HFF-Myc (cell line): ENCODE measurements around the gene RAET1G.
"Not testable (repeated sequence)": the region's sequence is repeated elsewhere in the genome, so short reads cannot be mapped to it uniquely, and the experiment has no call there.

Source experiments
- DNase-seq: peaks from one replicate; pipeline ENCODE4 v3.0.0-alpha.2; 2011; ENCODE audit warnings: low read depth; ENCODE audit errors: extremely low read depth
- H3K4me3 ChIP-seq: replicated peaks from 2 replicates; pipeline ENCODE4 v1.5.1; 2011; ENCODE audit warnings: low read depth, mild to moderate bottlenecking, control low read depth, low read length
- CTCF ChIP-seq: IDR thresholded peaks from 2 replicates; pipeline ENCODE4 v1.5.1; 2012; ENCODE audit warnings: mild to moderate bottlenecking, low read depth, low read length, control low read depth; ENCODE audit errors: missing control alignments

The RAET1G gene

GRCh38 chr6:149922642-149923326 lies at the start of gene RAET1G:
RAET1G (minus strand) TSS chr6:149923121; CDS start chr6:149923010, 111 bp downstream.
- DNase-seq = peak; percentile 85
- TF ChIP-seq CTCF = no peak
- peak within 1 kb of the TSS; percentile 57 for H3K4me3 ChIP-seq

GRCh38 chr6:149969635-149970034 lies 46.7 kb upstream of the RAET1G start:
- no peak for DNase-seq
- H3K4me3 ChIP-seq = no peak overlapping the region
- no peak for TF ChIP-seq CTCF

DNA sequence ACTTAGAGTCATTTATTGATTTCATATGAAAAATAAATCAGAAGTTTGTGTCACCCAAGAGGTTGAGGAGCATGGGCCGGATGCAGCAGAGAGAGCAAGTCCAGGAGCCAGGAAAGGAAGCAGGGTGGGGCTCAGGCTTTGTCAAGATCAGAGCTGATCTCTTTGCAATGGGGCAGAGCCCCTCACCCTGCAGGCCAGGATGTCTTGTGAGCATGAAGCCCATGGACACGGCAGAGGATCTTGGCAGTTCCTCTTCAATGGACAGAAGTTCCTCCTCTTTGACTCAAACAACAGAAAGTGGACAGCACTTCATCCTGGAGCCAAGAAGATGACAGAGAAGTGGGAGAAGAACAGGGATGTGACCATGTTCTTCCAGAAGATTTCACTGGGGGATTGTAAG lies 46.0 kb upstream of the RAET1G start:
- H3K4me3 ChIP-seq, DNase-seq: not testable (repeated sequence)

DNA sequence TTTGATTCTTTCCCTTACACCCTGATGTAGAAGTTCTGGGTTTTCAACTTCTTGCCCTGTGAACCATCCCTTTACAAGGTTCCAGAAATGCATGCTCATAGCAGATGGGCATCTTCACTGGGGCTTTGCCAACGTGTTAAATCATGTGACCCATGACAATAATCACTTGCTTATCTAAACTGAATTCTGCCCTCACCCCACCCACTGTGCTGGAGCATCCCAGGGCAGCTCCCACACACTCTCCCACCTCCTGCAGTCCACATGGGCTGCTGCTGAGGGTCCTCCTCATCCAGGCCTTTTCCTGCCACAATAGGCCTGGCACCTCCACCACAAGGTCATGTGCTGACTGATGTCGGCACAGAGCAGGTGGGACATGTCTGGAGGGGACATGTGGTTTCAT lies 45.1 kb upstream of the RAET1G start:
- H3K4me3 ChIP-seq, DNase-seq: not testable (repeated sequence)

DNA sequence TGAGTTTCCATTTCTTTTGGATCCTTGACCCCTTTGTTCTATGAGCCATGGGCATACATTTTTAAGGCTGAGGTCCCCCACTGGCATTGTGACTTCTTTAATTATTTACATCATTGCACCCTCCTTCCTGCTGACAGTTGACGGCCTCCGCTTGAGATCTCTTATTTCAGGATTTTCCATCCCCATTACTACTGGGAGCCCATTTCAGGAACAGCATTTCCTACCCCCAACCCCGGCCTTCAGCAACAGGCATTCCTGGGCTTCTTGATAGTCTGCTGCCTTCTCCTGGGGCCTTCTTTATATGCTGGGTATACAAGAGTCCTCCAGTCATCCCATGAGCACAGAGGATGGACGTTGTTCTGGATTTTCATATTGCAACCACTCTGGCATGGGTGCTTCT lies 44.7 kb upstream of the RAET1G start:
- TF ChIP-seq CTCF = no peak
- DNase-seq = no peak
- no peak overlapping the region for H3K4me3 ChIP-seq

DNA sequence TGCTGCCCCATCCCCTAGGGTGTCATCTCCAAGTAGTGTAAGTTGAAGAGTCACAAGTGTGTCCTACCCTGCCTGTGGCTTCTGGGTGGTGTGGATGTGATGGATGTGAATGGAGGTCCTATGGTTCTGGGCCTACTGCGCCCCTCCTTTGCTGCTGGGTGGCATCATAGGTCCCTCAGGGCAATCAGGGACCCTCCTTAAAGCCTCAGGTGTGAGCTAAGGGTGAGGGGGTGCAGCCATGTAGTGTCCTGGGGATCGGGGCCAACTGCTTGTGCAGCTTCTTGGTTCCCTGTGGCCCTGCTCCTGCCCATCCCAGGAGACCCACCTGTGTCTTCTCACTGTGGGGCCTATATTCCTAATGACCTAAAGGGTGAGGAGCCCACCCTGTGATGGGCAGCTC lies 43.4 kb upstream of the RAET1G start:
- DNase-seq, H3K4me3 ChIP-seq: not testable (repeated sequence)

DNA sequence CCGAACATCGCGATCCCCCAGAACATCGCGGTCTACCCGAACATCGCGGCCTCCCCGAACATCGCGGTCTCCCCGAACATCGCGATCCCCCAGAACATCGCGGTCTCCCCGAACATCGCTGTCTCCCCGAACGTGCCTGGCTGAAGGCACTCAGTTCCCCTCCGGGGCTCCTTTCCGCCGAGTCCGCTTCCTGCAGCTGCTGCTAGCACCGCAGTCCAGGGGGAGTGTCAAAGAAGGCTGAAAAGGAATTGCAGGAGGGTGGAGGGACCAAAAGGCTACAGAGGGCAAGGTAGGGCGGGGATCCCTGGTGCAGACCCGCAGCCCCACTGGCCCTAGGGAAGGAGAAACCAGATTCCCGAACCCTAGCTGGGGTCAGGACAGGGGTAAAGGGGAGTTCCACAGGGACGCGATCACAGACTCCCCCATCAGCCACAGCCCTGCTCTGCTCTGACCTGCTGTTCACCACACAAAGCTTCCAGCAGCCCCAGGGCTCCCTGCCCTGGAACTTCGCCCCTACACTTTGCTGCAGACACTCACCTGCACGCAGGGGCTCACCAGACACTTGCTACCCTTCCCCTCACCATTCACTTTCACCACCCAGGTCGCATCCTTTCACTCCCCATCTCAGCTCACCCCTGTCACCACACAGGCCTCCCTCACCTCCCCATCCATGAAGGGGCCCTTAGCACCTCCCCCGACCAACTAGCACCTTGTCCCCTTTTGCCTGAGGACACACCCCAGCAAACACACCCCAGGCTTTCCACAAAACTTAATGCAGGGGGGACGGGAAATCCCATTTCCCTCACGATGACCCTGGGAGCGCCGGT lies 42.5 kb upstream of the RAET1G start:
- H3K4me3 ChIP-seq = peak overlapping the region; percentile 51
- TF ChIP-seq CTCF = no peak

GRCh38 chr6:149964308-149965193 lies 41.6 kb upstream of the RAET1G start:
- TF ChIP-seq CTCF = no peak
- peak overlapping the region; percentile 51 for H3K4me3 ChIP-seq
- no peak for DNase-seq

More for the DNA sequence above, 42.5 kb upstream of the RAET1G start:
- no peak for DNase-seq
